Measurements from ENCODE around the gene RPL37A. TPM values are rescaled to one million over a fixed set of nuclear protein-coding genes. Genes with fewer than 3 reads are reported as not detected.
A peak's percentile ranks its signal among the peaks of the same experiment; 100 is the strongest.

RPL37A gene
- total and polyA plus RNA-seq, 2 of the 4 experiments (the other 2 are of a cell fraction), result 341 to 1,572 TPM

DNA sequence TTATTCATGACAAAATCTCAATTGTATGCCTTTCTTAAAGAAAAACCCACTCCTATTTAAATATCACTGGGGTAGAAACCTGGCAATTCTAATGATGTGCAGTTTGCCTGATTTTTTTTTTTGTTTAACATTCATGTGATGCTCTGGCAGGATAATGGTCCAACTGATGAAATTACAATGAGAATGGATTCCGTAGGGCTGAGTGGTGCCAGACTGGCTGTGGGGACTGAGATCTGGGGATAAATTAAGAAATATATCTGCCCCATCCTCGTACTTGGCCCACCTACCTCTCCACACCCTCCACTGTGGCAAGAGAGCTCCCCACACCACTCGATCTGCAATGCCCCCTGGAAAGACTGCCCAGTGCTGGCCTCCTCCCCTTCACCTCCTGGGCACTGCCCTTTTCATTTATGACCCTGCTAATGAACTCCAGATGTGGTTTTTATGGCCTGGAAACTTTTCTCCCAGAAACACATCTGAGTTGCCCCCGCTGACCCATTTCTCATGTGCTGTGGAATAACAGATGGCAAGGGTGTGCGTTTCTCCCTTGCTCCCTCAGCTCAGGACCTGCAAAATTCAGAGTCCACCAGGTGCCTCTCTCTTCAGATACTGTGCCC is 33.0 kb upstream of the RPL37A start:
- Histone ChIP-seq H2AFZ (replicated peaks; ENCODE audit: low read length, poor library complexity) (no peak overlapping the region), H2BK20ac (ENCODE audit: low read depth, low read length) (no peak overlapping the region), H2BK5ac (ENCODE audit: low read depth, low read length, poor library complexity, severe bottlenecking) (no peak overlapping the region), H2AK9ac (replicated peaks; ENCODE audit: low read depth, low read length, poor library complexity) (peak overlapping the region; percentile 25), H3K36me3 (ENCODE audit: control insufficient read depth, insufficient read depth, low read length) (peaks cover 24% of the 10 kb centered on the region), H3K9me1 (ENCODE audit: insufficient read depth, low read length) (no peaks in the 10 kb centered on the region), H3K9me3 (ENCODE audit: control insufficient read depth, insufficient read depth, low read length) (peaks cover 11% of the 10 kb centered on the region), H2BK120ac (ENCODE audit: low read depth, low read length) (no peak overlapping the region), H4K8ac (ENCODE audit: low read depth in 2 of 2, low read length in 2 of 2) (no peak overlapping the region), H3K27ac (ENCODE audit: insufficient read depth, low read length) (no peak overlapping the region), H3K4me2 (ENCODE audit: low read depth, low read length) (no peak overlapping the region), H4K20me1 (ENCODE audit: insufficient read depth, low read length) (no peaks in the 10 kb centered on the region), H3K27me3 (ENCODE audit: control insufficient read depth, insufficient read depth, low read length) (no peaks in the 10 kb centered on the region), H3K4me3 (ENCODE audit: insufficient read depth, low read depth, low read length) (no peak overlapping the region), H3K18ac (ENCODE audit: low read depth, low read length) (no peak overlapping the region), H3K14ac (replicated peaks; ENCODE audit: low read depth, low read length) (no peak overlapping the region), H3K9ac (ENCODE audit: low read depth, low read length) (no peak overlapping the region), H4K5ac (ENCODE audit: low read depth, low read length) (no peak overlapping the region), H2AK5ac (ENCODE audit: low read depth, low read length) (no peak overlapping the region), H3K79me1 (ENCODE audit: low read depth in 1 of 2, low read length in 2 of 2) (no peaks in the 10 kb centered on the region), H2BK15ac (ENCODE audit: low read depth, low read length) (no peak overlapping the region), H3K56ac (ENCODE audit: extremely low read depth, insufficient read depth, low read length) (no peak overlapping the region), H4K91ac (ENCODE audit: insufficient read depth, low read depth, low read length) (no peak overlapping the region), H3K4me1 (ENCODE audit: control insufficient read depth, insufficient read depth, low read length) (no peaks in the 10 kb centered on the region), H3K4ac (ENCODE audit: low read depth, low read length) (no peak overlapping the region), H3K23ac (ENCODE audit: low read depth, low read length) (no peak overlapping the region)
- ATAC-seq (ENCODE audit: low read depth), result no peak
- in situ Hi-C loops (cut with MboI; ENCODE audit: low sequenced_read_pairs), result no loop called here
- CTCF ChIA-PET, result no interaction called here
- TF ChIP-seq SMC3 (IDR thresholded peaks at IDR 0.05; ENCODE audit: low read depth, low read length) (no peak), RAD21 (IDR thresholded peaks at IDR 0.05; ENCODE audit: low read length) (no peak), MAFK (IDR thresholded peaks at IDR 0.05; ENCODE audit: low read depth, low read length) (no peak), NFE2L2 (IDR thresholded peaks at IDR 0.05; ENCODE audit: low read depth, low read length) (no peak), CEBPB (IDR thresholded peaks at IDR 0.05; ENCODE audit: low read depth, low read length) (no peak), FOS (IDR thresholded peaks at IDR 0.05; ENCODE audit: low read depth, low read length) (no peak), POLR2A (IDR thresholded peaks at IDR 0.05; ENCODE audit: low read depth, low read length) (no peak), CHD1 (IDR thresholded peaks at IDR 0.05; ENCODE audit: low read depth, low read length) (no peak), MXI1 (IDR thresholded peaks at IDR 0.05; ENCODE audit: borderline replicate concordance, low read depth, low read length) (no peak), BHLHE40 (IDR thresholded peaks at IDR 0.05; ENCODE audit: low read depth, low read length) (no peak), RFX5 (IDR thresholded peaks at IDR 0.05; ENCODE audit: low read depth, low read length) (no peak), MAZ (IDR thresholded peaks at IDR 0.05; ENCODE audit: borderline replicate concordance, low read depth, low read length) (no peak), RCOR1 (IDR thresholded peaks at IDR 0.05; ENCODE audit: insufficient replicate concordance, low read length) (no peak)
- TF ChIP-seq, protein P1, sequence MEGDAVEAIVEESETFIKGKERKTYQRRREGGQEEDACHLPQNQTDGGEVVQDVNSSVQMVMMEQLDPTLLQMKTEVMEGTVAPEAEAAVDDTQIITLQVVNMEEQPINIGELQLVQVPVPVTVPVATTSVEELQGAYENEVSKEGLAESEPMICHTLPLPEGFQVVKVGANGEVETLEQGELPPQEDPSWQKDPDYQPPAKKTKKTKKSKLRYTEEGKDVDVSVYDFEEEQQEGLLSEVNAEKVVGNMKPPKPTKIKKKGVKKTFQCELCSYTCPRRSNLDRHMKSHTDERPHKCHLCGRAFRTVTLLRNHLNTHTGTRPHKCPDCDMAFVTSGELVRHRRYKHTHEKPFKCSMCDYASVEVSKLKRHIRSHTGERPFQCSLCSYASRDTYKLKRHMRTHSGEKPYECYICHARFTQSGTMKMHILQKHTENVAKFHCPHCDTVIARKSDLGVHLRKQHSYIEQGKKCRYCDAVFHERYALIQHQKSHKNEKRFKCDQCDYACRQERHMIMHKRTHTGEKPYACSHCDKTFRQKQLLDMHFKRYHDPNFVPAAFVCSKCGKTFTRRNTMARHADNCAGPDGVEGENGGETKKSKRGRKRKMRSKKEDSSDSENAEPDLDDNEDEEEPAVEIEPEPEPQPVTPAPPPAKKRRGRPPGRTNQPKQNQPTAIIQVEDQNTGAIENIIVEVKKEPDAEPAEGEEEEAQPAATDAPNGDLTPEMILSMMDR (conservative IDR thresholded peaks at IDR 0.05; ENCODE audit: low read depth, low read length), result no peak
- TF ChIP-seq, protein P2, sequence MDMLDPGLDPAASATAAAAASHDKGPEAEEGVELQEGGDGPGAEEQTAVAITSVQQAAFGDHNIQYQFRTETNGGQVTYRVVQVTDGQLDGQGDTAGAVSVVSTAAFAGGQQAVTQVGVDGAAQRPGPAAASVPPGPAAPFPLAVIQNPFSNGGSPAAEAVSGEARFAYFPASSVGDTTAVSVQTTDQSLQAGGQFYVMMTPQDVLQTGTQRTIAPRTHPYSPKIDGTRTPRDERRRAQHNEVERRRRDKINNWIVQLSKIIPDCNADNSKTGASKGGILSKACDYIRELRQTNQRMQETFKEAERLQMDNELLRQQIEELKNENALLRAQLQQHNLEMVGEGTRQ (IDR thresholded peaks at IDR 0.05; ENCODE audit: low read depth, low read length), result no peak
- TF ChIP-seq, protein P3, sequence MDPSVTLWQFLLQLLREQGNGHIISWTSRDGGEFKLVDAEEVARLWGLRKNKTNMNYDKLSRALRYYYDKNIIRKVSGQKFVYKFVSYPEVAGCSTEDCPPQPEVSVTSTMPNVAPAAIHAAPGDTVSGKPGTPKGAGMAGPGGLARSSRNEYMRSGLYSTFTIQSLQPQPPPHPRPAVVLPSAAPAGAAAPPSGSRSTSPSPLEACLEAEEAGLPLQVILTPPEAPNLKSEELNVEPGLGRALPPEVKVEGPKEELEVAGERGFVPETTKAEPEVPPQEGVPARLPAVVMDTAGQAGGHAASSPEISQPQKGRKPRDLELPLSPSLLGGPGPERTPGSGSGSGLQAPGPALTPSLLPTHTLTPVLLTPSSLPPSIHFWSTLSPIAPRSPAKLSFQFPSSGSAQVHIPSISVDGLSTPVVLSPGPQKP (IDR thresholded peaks at IDR 0.05; ENCODE audit: borderline replicate concordance, low read depth, low read length), result no peak
- WGBS, 2 experiments (ENCODE audit: extremely low coverage in 2 of 2, insufficient read length in 1 of 2), result 100% methylated on average over 1 of the region's 5 CpGs; no CpG with 5 or more reads in 1 of the 2 experiments
- dilution Hi-C loops (cut with HindIII; ENCODE audit: low sequenced_read_pairs, unreplicated experiment), result no loop called here
- BruUV-seq (replicated peaks), result no TSS peak
- POLR2A ChIA-PET (ENCODE audit: unreplicated experiment), result no interaction called here
- no peak for DNase-seq
- intact Hi-C loops (cut with micrococcal nuclease), result no loop called here

All from IMR-90 (cell line).